HG02870 (cell line): ENCODE measurements around the gene NOL4L.

ENCODE experiments used
- ATAC-seq: cut with Tn5 transposase; IDR thresholded peaks from one replicate; pipeline ENCODE4 v1.9.1; 2021; ENCODE audit warnings: mild to moderate bottlenecking, moderate library complexity; ENCODE audit not compliant: unreplicated experiment

NOL4L gene

GRCh38 chr20:32577023-32577422 lies 8.1 kb downstream of the NOL4L start:
- ATAC-seq: no peak

GRCh38 chr20:32576560-32576959 lies 8.6 kb downstream of the NOL4L start:
- ATAC-seq: no peak

- ATAC-seq: no peak
Observed at GRCh38 chr20:32575805-32576204, 9.3 kb downstream of the NOL4L start.

GRCh38 chr20:32575227-32575581 lies 9.9 kb downstream of the NOL4L start:
- no peak for ATAC-seq

- ATAC-seq: no peak
Observed at GRCh38 chr20:32574296-32575226, 10.6 kb downstream of the NOL4L start.

GRCh38 chr20:32573167-32573851 lies 11.8 kb downstream of the NOL4L start:
- no peak for ATAC-seq

- no peak for ATAC-seq
Observed at GRCh38 chr20:32572271-32572968, 12.7 kb downstream of the NOL4L start.

- ATAC-seq: no peak
Observed at GRCh38 chr20:32571566-32571965, 13.6 kb downstream of the NOL4L start.

GRCh38 chr20:32570401-32571190 lies 14.5 kb downstream of the NOL4L start:
- ATAC-seq: no peak

- ATAC-seq: no peak
Observed at GRCh38 chr20:32569380-32570305, 15.5 kb downstream of the NOL4L start.

GRCh38 chr20:32569018-32569379 lies 16.1 kb downstream of the NOL4L start:
- no peak for ATAC-seq

GRCh38 chr20:32567384-32568178 lies 17.6 kb downstream of the NOL4L start:
- ATAC-seq: no peak

- no peak for ATAC-seq
Observed at GRCh38 chr20:32566379-32567374, 18.5 kb downstream of the NOL4L start.

GRCh38 chr20:32565735-32566032 lies 19.4 kb downstream of the NOL4L start:
- no peak for ATAC-seq

- no peak for ATAC-seq
Observed at GRCh38 chr20:32564921-32565734, 20.0 kb downstream of the NOL4L start.

- no peak for ATAC-seq
Observed at GRCh38 chr20:32564440-32564839, 20.7 kb downstream of the NOL4L start.
